Activated CD8-positive, alpha-beta T cell treated with anti-CD3 and anti-CD28 coated beads, Interleukin-2, amount 10 ng/mL, durations not matched to agents 7 days and 5 days (primary cell): ENCODE measurements around the gene KBTBD13. TPM values are rescaled to one million over a fixed set of nuclear protein-coding genes. Genes with fewer than 3 reads are reported as not detected.
A peak's percentile ranks its signal among the peaks of the same experiment; 100 is the strongest.

ENCODE experiments used
- ATAC-seq: fragments of 150-1000 bp; cut with Tn5 transposase; one replicate; pipeline ENCODE4 v1.10.0; 2021; ENCODE audit warnings: moderate library complexity
- CTCF ChIA-PET: fragments of 350-600 bp; sonication (Branson Sonifier 250); formaldehyde crosslinking; loops from one replicate; lab custom pipeline; 2021; ENCODE audit warnings: antibody characterized with exemption; lab: Charles Lee
- POLR2A ChIA-PET: fragments of 350-600 bp; sonication (Branson Sonifier 250); formaldehyde crosslinking; loops from one replicate; lab custom pipeline; 2021; ENCODE audit warnings: antibody characterized with exemption; lab: Charles Lee
- DNase-seq: peaks from one replicate; pipeline ENCODE4 v3.0.0-alpha.2; 2020
- H3K27ac Mint-ChIP-seq: one replicate; pipeline ENCODE4 v1.8.0; 2021; ENCODE audit warnings: mild to moderate bottlenecking, mixed read lengths
- H3K27me3 Mint-ChIP-seq: one replicate; pipeline ENCODE4 v1.8.0; 2021; ENCODE audit warnings: low read depth, mixed read lengths
- H3K36me3 Mint-ChIP-seq: one replicate; pipeline ENCODE4 v1.8.0; 2021; ENCODE audit warnings: low read depth, mixed read lengths
- H3K4me1 Mint-ChIP-seq: one replicate; pipeline ENCODE4 v1.8.0; 2021; ENCODE audit warnings: low read depth, mixed read lengths
- H3K4me3 Mint-ChIP-seq: one replicate; pipeline ENCODE4 v1.8.0; 2021; ENCODE audit warnings: mild to moderate bottlenecking, mixed read lengths
- H3K9me3 Mint-ChIP-seq: one replicate; pipeline ENCODE4 v1.8.0; 2022; ENCODE audit warnings: mixed read lengths; ENCODE audit not compliant: insufficient read depth
- total RNA-seq, 2 experiments: library from RNA; stranded (reverse); gene quantifications; one replicate each; pipeline ENCODE4 v1.2.3, GENCODE V29; 2021

The KBTBD13 gene
- total RNA-seq, 2 experiments from 2014 or later: not detected

- DNase-seq: peak; percentile 64
- peak overlapping the region; percentile 14 for H3K27ac Mint-ChIP-seq
- peaks cover 20% of the 10 kb centered on the region for H3K36me3 Mint-ChIP-seq
- peak; percentile 47 for ATAC-seq
- no peaks in the 10 kb centered on the region for H3K4me1 Mint-ChIP-seq
- POLR2A ChIA-PET: interaction anchor here (0.6 kb wide), 1 partner anchor 371 kb away, joined by 3 read pairs; no protein-coding TSS in a partner anchor
- H3K27me3 Mint-ChIP-seq: no peaks in the 10 kb centered on the region
- H3K9me3 Mint-ChIP-seq: no peaks in the 10 kb centered on the region
- CTCF ChIA-PET: interaction anchor here (0.7 to 1.8 kb wide), 24 partner anchors 10 to 374 kb away, joined by 3 to 11 read pairs (median 4); partner anchors contain the start of gene UBAP1L
- no peak overlapping the region for H3K4me3 Mint-ChIP-seq
These were observed 24.9 kb downstream of the KBTBD13 start for GRCh38 chr15:65101411-65101890.

GRCh38 chr15:65101891-65102708 is 25.6 kb downstream of the KBTBD13 start:
- no peak overlapping the region for H3K27ac Mint-ChIP-seq
- DNase-seq (no peak), ATAC-seq (no peak)
- CTCF ChIA-PET: interaction anchor here (0.7 to 1.8 kb wide), 25 partner anchors 11 to 375 kb away, joined by 3 to 11 read pairs (median 4); partner anchors contain the start of gene UBAP1L
- no peak overlapping the region for H3K4me3 Mint-ChIP-seq
- H3K9me3 Mint-ChIP-seq: no peaks in the 10 kb centered on the region
- H3K27me3 Mint-ChIP-seq: no peaks in the 10 kb centered on the region
- POLR2A ChIA-PET: interaction anchor here (0.6 kb wide), 1 partner anchor 370 kb away, joined by 3 read pairs; no protein-coding TSS in a partner anchor
- H3K36me3 Mint-ChIP-seq: peaks cover 20% of the 10 kb centered on the region
- no peaks in the 10 kb centered on the region for H3K4me1 Mint-ChIP-seq

DNA sequence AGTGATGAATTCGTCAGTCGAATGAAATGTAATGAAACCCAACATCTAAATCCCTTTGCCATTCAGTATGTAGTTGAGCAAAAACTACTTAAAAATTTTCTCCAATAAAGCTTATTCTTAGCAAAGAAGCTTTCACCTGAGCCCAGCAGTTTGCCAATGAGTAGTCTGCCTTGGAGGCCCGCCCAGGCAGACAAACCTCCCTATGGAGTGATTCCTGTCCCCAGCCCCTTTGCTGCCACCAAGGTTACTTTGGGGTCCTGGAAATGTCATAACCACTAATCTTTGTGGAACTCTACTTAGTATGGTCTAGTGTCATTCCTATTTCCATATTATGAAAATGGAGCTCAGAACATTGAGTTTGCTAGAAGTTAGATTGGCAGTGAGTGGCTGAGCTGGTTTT is 26.4 kb downstream of the KBTBD13 start:
- ChIA-PET POLR2A (no interaction called here), CTCF (interaction anchor here (1.0 to 1.6 kb wide), 5 partner anchors 48 to 282 kb away, joined by 3 to 4 read pairs (median 3); no protein-coding TSS in a partner anchor)
- DNase-seq: no peak
- H3K27ac Mint-ChIP-seq: no peak overlapping the region
- no peak for ATAC-seq
- H3K4me3 Mint-ChIP-seq: no peak overlapping the region
- H3K4me1 Mint-ChIP-seq: no peaks in the 10 kb centered on the region
- no peaks in the 10 kb centered on the region for H3K27me3 Mint-ChIP-seq
- no peaks in the 10 kb centered on the region for H3K9me3 Mint-ChIP-seq
- H3K36me3 Mint-ChIP-seq: peaks cover 20% of the 10 kb centered on the region

- Mint-ChIP-seq H3K4me1 (no peaks in the 10 kb centered on the region), H3K27ac (no peak overlapping the region), H3K27me3 (no peaks in the 10 kb centered on the region), H3K4me3 (no peak overlapping the region), H3K9me3 (no peaks in the 10 kb centered on the region), H3K36me3 (peaks cover 12% of the 10 kb centered on the region)
- ChIA-PET POLR2A (no interaction called here), CTCF (interaction anchor here (1.7 kb wide), 1 partner anchor 19 kb away, joined by 4 read pairs; no protein-coding TSS in a partner anchor)
- DNase-seq (no peak), ATAC-seq (no peak)
These were observed 28.5 kb downstream of the KBTBD13 start for GRCh38 chr15:65105038-65105437.

DNA sequence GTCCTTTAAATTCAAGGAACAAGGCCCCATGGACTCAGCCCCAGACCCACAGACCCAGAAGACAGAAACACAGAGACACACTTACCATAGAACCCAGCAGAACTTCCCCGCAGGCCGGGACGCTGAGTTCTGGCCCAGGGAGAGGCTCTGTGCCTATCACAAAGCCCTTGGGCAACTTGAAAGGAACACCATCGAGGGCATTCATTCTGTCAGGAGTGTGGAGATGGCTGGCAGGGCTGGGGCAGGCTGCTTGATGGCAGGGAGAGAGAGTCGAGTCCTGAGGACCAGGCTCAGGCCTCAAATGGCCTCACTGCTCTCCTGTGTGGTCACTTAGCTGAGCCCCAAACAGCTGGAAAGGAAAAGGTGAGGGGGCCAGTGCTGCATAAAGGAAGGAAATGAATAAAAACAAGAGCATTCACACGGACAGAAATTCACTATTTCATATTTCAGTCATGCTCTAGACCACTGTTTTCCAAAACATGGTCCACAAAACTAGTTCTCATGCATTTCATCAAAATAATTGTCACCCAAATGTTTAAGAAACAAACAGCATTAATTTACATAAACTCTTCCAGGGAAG is 29.6 kb downstream of the KBTBD13 start:
- ChIA-PET POLR2A (no interaction called here), CTCF (interaction anchor here (1.0 kb wide), 1 partner anchor 8 kb away, joined by 3 read pairs; no protein-coding TSS in a partner anchor)
- Mint-ChIP-seq H3K4me1 (no peaks in the 10 kb centered on the region), H3K27ac (no peak overlapping the region), H3K27me3 (no peaks in the 10 kb centered on the region), H3K9me3 (no peaks in the 10 kb centered on the region), H3K36me3 (peaks cover 16% of the 10 kb centered on the region), H3K4me3 (no peak overlapping the region)
- ATAC-seq: no peak
- no peak for DNase-seq

DNA sequence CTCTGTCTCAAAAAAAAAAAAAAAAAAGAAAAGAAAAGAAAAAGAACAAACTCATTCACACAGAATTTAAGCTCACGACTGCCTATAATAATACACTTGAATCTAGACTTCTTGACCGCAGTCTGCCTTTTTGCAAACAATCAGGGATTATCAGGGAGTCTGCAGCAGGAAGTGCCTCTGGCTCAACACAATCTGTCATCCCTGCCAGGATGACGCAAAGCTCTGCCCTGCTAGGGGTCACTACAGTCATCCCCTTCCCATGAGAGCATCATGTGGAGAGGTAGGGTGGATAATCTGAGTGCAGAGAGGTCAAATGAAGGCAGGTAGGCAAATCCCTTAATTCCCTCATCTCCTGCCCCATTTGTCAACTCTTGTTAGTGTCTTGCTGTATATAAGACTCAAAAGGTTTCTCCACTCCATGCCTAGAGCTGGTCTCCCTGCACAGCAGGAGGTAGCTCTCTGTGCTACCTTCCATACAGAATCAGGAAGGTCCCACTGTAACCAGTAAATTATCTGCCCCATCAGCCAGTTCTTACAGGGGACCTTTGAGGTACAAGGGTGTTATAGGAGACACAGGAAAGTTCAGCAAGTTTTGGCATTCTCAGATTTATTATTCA is 34.2 kb downstream of the KBTBD13 start:
- Mint-ChIP-seq H3K4me3 (no peak overlapping the region), H3K36me3 (peaks cover 25% of the 10 kb centered on the region), H3K27me3 (no peaks in the 10 kb centered on the region), H3K4me1 (no peaks in the 10 kb centered on the region), H3K27ac (no peak overlapping the region), H3K9me3 (no peaks in the 10 kb centered on the region)
- ChIA-PET POLR2A (no interaction called here), CTCF (no interaction called here)
- no peak for DNase-seq
- no peak for ATAC-seq

DNA sequence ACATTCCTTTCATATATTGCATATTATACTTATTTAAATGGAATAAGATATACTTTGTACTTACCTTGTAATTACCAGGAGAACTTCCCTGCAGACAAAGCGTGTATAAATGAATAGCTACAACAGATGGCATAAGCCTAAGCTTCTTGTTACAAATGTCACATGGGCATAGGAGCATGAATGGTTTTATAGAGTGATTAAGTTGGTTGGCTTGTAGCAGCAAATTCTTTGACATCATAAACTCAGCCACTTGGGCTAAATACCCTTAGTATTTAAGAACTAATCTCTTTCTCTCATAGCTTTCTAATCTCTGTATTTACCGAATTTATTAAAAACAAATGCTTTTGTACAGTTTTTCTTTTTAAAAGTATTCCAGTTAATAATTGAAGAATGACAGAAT is 38.5 kb downstream of the KBTBD13 start, which contains the start of gene UBAP1L:
Gene UBAP1L, minus strand, starts transcription at position 115 of the 400 bp plus-strand sequence. CDS start 8,985 bp downstream, outside the sequence.
- POLR2A ChIA-PET: no interaction called here
- no peak for ATAC-seq
- Mint-ChIP-seq H3K4me1 (peaks cover 7% of the 10 kb centered on the region), H3K27ac (no peak within 1 kb of the TSS), H3K4me3 (no peak within 1 kb of the TSS), H3K9me3 (no peaks in the 10 kb centered on the region), H3K27me3 (no peaks in the 10 kb centered on the region), H3K36me3 (peaks cover 47% of the 10 kb centered on the region)
- DNase-seq: no peak
- CTCF ChIA-PET: interaction anchor here (0.7 to 2.4 kb wide), 5 partner anchors 14 to 304 kb away, joined by 3 to 9 read pairs (median 4); no protein-coding TSS in a partner anchor

- H3K9me3 Mint-ChIP-seq: no peaks in the 10 kb centered on the region
- no peaks in the 10 kb centered on the region for H3K27me3 Mint-ChIP-seq
- CTCF ChIA-PET: interaction anchor here (1.5 to 2.4 kb wide), 3 partner anchors 14 to 182 kb away, joined by 3 to 9 read pairs (median 4); no protein-coding TSS in a partner anchor
- DNase-seq (no peak), ATAC-seq (no peak)
- peaks cover 7% of the 10 kb centered on the region for H3K4me1 Mint-ChIP-seq
- no peak overlapping the region for H3K27ac Mint-ChIP-seq
- POLR2A ChIA-PET: no interaction called here
- H3K4me3 Mint-ChIP-seq: no peak overlapping the region
- H3K36me3 Mint-ChIP-seq: peaks cover 47% of the 10 kb centered on the region
These were observed 39.0 kb downstream of the KBTBD13 start for GRCh38 chr15:65115542-65115941.

Other genes starting within 250 kb of the KBTBD13 start
- 10 to 100 TPM; 25.8 to 26.4 TPM for gene PLEKHO2, start 234.8 kb upstream of the KBTBD13 start, total RNA-seq
- gene ANKDD1A, start 164.8 kb upstream of the KBTBD13 start, total RNA-seq: 1 to 10 TPM; 9.1 to 9.5 TPM
- gene SPG21, start 86.8 kb upstream of the KBTBD13 start, total RNA-seq: 10 to 100 TPM; 53.8 to 55.1 TPM
- 10 to 100 TPM; 16.2 to 19.3 TPM for gene MTFMT, start 47.1 kb upstream of the KBTBD13 start, total RNA-seq
- gene SLC51B, start 31.4 kb upstream of the KBTBD13 start, total RNA-seq: not detected
- not detected for gene RASL12, start 8.8 kb upstream of the KBTBD13 start, total RNA-seq
- 1 to 10 TPM; 3.5 to 4.2 TPM for gene UBAP1L, start 38.5 kb downstream of the KBTBD13 start, total RNA-seq
- 10 to 100 TPM; 31.5 to 34.9 TPM for gene PDCD7, start 57.1 kb downstream of the KBTBD13 start, total RNA-seq
- 10 to 100 TPM; 40.5 to 42.9 TPM for gene CLPX, start 108.6 kb downstream of the KBTBD13 start, total RNA-seq
- under 1 TPM; 0.05 to 0.08 TPM for gene CILP, start 134.7 kb downstream of the KBTBD13 start, total RNA-seq
- 10 to 100 TPM; 17.0 to 19.3 TPM for gene PARP16, start 210.1 kb downstream of the KBTBD13 start, total RNA-seq
- gene RNU5A-1, start 219.3 kb downstream of the KBTBD13 start, total RNA-seq: not detected
- 10 to 100 TPM in 1 of 2 experiments, not detected in 1; 19.9 TPM for gene RNU5B-1, start 227.9 kb downstream of the KBTBD13 start, total RNA-seq